ENCODE results near the gene TMEM121B.

The TMEM121B gene

DNA sequence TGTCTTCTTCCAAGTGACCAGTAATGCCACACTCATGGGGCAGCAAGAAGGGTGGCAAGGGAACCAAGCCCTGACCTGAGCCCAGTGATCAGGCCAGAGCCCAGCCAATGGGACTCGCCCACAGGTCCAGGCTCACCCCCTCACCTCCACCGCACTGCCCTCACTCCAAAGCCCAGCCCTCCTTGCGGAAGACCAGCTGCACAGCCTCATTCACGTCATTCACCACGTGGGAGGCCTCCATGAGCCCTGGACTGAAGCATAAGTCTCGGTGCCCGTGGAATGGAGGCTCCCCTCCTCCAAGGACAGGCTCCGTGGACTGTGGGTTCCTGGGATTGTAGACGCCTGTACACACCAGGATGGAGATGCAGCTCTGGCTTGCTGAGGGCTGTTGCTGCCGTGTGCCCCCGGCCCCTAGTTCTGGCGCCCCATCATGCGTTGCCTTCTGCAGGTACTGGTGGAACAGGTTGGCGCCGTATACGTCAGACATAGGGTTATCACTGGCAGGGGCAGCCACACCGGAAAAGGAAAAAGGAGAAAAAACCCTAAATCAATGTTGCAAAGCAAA is 16.8 kb upstream of the TMEM121B start:
- no peak for DNase-seq

DNA sequence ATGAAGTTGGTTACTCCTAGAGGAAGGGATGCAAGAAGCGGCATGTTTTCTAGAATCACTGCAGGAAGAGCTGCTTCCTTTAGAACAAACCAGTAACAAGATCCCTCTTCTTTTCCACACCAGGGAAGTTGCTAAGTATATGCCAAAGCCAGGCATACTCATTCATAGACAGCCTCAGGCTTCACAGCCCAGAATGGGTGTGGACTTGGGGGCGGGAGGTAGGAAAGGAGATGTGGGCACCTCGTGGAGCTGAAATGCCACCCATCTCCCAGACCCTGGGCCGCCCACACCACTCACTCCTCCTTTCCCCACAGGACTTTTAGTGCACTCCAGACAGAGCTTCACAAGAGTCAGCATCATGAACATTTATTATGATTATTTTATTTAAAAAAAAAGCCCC is 16.0 kb upstream of the TMEM121B start:
- DNase-seq, result no peak

DNA sequence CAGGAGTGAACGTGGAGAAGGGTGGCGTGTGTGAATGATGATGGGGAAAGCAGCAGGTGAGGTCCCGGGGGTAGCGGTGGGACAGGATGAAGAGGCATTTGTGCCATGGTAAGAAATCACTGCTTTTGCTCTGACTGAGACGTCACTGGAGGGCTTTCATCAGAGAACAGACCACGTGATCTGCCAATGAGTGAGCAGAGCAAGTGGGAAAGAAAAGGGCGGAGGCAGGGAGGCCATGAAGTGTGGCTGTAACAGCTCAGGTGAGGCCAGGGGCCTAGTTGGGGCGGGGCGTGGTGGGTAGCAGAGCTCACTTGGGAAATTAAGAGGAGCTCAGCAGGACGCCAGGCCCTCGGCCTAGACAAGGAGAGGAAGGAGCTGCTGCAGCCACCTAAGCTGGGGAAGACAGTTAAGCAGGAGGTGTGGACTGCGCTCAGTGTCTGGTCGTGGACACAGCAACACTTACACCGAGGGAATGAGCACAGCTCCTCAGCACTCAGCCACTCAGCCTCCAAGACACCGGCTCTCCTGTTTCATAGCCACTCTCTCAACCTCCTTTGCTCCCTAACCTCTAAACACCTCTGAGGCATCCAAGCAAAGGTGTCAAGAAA is 14.1 kb upstream of the TMEM121B start:
- no peak for DNase-seq

DNA sequence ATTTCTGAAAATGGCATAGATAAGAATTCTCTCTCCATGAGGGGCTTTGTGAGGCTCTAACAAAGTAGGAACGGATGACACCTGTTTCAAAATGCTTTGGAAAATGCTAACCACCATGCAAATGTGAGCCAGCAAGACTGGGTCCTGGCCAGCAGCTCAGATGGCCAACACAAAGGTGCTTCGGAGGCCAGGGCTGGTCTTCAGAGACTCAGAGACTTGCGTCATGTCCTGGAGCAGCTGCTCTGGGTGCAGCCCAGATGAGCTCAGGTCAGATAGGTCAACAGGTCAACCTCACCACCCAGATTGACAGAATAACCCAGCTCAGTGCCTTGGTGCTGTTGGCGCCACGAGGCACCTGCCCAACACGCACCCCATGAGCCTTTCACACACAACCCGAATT is 12.0 kb upstream of the TMEM121B start:
- DNase-seq, result no peak

DNA sequence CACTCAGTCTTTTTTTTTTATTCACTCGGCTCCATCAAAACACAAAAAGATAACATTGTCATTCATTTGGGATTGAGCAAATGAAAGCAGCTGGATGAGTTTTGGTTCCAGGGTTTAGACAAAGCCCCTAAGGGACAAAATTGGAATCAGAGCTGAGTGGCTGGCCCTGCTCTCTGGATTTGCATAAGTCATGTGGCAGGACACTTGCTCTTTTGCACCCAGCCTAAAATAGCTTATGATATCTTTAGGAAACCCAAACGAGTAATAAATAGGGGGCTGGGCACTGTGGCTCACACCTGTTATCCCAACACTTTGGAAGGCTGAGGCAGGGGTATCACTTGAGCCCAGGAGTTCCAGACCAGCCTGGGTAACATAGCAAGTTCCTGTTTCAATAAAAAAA is 11.0 kb upstream of the TMEM121B start:
- no peak for DNase-seq

DNA sequence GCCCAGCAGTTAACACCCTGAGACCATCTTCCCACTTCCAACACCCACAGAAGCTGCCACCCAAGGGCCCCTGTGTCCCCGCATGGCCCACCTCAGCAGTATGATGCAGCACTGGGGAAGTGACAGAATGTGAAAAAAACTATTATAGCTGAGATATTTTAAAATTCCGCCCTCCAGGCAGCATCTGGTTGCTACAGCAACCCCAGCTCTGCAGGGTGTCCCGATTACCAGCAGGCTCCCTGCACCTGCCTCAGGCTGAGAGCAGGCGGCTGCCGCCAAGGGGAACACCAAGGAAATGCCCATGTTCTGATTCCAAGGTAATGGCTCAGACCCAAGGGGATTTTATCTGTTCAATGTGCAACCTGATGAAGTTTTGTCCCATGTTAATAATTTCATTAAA is 10.5 kb upstream of the TMEM121B start:
- DNase-seq, result no peak

DNA sequence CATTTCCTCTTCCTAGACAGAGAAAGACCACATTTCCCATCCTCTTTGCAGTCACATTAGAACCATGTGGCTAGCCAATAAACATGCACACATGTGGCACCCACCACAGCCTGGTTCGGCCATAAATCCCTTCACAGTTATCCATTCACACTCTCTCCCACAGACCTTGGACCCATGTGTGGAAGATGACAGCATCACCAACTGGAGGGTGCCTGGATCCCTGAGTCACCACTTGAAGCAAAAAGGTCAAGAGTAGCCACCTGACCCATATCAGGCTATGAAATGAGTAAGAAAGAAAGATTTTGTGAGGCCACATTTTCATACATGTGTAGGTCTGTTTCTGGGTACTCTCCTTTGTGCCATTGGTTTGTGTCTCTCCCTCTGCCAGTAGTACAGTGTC is 9.0 kb upstream of the TMEM121B start:
- DNase-seq, result peak; percentile 4

DNA sequence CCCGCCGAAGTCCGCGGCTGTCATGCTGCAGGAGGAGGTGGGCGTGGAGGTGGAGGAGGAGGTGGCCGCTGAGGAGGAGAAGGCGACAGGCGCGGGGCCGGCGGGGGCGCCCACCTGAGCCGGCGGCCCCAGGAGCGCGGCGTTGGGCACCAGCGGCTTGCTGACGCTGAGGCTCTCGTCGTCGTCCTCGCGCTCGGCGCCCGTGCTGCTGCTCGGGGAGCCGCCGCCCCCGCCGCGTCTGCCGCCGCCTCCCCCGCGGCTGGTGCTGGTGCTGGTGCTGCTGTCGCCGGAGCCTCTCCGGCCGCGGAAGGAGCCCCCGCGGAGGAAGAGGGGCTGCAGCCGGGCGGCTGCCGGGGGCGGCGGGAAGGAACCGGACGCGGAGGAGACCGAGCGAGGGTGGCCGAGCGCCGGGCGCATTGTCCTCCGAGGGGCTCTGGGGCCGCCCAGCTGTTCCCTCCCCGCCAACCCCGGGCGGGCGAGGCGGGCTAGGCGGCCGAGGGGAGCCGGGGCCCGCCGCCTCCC is 388 bp downstream of the TMEM121B start:
- no peak for DNase-seq

DNA sequence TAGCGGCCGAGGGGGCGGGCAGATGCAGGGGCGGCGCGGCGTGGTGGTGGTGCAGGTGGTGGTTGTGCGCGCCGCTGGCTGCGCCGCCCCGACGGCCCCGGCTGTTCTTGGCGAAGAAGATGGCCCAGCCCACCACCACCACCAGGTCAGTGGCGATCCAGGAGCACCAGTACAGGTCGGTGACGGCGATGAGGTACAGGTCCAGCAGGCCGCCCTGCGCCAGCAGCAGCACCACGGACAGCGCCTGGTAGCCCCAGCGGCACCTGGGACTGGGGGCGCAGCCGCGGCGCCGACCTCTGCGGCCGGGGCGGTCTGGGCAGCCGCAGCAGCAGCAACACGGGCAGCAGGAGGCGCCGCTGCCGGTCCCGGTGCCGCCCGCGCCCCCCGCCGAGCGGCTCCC is 879 bp downstream of the TMEM121B start:
- DNase-seq, result peak; percentile 18

DNA sequence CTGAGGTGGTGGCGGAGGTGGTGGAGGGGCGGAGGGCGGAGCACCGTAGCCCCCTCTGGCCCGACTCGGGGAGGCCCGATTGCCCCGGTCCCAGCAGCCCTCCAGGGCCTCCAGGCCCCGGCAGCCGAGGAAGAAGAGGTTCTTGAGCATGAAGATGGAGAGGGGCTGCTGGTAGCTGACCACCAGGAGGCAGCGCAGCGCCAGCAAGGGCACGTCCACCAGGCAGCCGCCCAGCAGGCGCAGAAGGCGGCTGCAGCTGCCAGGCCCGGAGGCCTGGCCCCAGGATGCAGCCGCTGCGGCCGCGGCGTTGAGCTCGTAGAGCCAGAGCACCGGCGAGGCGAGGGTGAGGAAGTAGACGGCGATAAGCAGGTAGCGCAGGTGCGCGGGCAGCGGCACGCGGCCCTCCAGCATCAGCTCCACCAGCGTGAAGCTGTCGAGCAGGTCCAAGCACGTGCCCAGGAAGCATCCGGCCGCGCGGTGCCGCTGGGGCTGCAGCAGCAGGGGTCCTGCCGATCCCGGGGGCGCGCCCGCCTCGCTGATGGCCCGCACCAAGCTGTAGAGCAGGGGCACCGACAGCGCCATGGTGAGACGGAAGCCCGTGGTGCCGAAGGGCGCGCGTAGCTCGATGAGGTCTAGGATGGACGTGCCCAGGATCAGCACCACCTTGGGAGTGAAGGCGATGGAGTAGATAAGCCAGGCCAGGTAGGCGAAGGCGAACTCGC is 1.5 kb downstream of the TMEM121B start:
- no peak for DNase-seq

DNA sequence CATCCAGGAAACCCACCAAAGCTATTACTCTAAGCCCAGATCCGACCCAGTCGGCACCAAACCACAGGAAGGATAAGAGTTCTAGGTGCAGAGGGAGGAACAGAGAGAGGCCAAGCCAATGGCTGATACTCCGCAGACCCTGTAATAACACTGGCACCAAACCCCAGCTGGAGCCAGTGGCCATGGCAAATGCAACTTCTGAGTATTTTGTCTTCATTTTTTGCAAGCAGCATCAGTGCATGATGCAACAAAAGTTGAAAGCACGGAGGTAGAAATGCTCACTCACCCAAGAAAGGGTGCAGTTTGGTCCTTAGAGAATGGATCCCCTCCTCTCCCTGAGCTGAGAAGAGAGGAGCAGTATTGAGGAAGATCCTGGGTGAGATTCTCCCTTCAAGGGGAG is 2.8 kb downstream of the TMEM121B start:
- DNase-seq, result no peak

DNA sequence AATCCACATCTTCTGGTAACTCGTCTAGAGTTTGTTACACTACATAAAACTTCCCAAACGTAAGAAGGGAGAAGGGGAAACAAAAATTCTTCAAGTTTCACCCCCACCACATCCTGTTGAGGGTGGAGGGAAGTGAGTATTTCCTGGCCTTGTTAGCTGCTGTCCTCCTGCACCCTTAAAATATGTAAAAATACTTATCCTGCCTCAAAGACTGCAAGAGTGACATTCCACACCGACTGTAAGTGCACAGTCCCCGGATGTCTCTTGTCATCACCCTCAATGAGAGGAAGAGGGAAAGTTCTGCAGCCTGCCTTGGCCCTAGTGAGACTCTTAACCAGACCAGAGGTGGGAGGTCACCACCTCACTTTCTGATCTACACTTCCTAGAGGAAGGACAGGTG is 3.3 kb downstream of the TMEM121B start:
- DNase-seq, result no peak

DNA sequence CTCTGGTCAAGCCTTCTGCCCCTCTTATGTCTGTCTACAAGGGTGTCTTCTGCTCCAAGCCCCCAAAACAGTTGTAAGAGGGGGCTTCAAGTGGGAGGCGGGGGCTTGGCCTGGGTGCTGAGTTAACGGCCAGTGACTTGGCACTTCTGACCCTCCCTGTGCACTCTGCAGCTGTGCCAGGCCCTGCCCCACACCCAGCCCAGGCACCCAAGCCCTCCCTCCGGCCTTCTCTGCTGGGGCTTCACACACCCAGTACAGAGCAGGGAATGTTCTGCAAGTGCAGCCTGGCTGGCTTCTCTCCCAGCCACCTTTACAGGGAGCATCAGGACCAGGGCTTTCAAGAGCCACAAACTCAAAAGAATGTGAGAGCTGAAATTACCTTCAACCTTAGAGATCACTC is 3.8 kb downstream of the TMEM121B start:
- DNase-seq, result no peak

DNA sequence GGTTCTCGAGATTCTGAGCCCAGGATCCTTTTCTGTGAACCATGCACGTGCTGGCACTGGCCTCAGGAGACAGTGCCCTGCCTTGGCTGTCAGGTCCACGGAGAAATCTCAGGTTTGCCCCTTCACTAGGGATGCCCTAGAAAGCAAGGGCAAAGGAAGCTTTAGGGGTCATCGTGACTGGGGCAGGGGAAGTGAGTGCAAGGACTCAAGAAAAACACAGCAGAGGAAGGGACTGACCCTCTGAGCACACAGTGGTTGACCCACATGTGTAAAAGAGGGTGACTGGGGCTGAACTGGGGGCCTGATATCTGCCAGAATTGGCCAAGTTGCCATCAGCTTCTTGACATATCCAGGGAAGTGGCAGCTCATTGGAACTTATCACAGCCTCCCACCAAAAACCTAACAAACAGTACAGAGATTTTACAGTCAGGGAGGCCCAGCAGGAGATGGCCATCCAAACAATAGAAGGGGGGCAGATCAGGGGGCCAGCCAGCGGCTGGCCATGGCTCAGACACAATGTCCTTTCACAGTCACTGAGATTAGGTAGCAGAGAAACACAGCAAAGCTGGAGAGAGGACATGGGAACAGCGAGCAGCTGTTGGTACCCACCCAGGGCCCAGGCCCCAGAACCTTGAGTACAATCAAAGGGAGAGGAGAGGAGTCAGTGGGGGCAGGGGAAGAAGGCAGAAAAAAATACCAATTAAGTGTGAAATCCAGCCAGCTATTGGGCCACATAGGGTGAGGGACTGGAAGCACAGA is 4.4 kb downstream of the TMEM121B start:
- DNase-seq, result no peak

DNA sequence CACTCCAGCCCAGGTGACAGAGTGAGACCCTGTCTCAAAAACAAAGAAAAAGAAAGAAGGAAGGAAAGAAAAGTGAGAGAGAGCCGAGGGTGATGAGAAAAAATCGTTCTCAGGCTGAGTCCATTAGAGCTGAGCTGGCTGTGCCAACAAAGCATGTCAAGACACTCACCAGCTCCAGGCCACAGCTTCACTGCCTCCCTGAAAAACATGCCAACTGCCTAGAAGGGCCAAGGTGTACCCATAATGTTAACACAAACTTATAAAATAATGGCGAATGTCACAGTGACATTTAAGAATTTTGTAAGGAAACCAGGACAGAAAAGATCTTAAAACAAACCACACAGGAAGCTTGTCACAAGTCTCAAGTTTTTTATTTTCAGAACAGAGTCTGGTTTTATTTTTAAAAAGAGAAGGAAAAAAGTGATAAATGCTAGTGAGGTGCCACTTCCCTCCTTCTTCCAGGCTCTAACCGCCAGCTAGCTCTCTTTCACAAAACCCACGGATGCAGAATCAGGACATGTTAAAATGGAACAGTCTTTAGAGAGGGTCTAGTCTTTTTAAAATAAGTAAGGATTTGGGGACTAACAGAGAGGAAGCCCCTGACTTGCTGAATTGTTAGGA is 5.1 kb downstream of the TMEM121B start:
- DNase-seq, result no peak

DNA sequence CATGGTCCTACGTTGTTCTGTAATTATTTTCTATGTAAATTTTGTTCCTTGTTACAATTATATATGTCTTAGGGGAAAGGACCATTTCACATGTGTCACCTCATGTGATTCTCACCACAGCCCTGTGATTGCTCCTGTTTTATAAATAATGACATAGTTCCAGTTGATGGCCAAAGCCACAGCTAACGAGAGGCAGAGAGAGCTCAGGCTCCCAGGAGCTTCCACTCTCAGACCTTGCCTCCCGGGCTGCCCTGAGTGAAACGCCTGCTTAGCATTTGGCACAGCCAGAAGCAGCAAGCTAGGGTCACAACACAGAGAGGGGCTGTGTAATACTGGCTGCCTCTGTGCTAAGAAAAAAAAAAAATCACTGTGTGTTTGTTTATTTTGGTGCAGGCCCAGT is 5.9 kb downstream of the TMEM121B start:
- DNase-seq, result no peak

DNA sequence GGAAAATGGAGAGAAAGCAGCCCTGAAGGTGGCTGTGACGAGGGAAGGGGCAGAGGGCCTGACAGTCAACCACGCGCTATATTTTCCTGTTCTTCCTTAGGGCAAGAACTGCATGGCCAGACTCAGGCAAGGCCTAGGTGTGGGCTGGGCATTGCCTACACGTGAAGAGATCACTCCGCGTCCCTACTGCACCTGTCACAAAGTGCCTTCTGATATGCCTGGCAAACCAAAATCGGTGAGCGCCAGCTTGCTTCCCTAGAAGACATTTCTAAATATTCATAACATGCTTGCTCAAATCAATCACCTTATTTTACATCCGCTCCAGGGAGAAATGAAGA is 6.3 kb downstream of the TMEM121B start:
- DNase-seq, result no peak

DNA sequence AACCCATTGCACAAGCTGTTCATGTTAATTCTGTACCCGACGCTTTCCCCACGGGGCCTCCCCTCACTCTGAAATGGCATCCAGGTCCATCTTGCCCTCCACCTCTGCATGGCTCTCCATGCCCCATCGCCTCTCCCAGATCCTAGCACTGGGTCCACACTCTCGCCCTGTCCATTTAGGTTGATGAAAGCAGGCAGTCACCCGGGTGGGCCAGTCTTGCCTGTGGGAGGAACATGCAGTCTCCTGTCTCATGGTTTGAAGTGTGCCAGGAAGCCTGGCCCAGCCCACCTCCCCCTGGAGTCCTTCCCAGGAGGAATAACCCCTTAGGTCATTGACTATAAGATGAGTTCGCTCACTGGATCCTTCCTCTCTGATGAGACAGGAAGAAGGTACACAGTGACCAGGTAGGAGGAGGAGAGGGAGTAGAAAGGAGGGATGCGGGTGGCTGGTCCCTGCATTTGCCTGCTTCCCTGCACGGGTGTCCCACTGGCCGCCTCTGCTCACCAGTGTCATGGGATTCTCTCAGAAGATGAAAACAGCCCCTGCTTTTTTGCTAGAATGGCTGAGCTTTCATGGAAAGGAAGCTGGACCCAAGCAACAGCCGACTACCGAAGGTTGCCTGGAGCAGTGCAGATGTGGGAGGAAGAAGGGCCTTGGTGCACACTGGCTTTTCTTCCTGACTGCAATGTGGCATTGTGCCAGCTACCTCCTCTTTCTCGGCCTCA is 6.8 kb downstream of the TMEM121B start:
- DNase-seq, result no peak

DNA sequence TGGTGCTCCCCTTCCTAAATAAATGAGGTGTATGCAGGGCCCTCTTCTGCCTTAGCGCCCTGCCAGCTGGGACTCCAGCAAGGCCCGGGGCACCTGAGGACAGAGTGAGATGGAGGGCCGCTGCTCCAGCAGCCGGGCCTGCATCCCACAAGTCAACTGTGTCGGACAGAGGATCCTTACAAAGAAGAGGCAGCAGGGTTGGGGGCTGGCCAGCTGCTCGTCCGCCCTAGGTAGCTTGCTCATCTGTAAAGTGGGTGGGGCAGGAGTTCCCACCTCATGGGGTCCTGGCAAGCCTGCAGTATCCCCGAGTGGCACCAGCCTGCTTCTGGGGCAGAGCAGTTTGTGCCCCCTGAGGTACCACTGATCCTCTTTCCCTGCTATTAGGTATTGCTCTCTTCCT is 7.6 kb downstream of the TMEM121B start:
- DNase-seq, result no peak

DNA sequence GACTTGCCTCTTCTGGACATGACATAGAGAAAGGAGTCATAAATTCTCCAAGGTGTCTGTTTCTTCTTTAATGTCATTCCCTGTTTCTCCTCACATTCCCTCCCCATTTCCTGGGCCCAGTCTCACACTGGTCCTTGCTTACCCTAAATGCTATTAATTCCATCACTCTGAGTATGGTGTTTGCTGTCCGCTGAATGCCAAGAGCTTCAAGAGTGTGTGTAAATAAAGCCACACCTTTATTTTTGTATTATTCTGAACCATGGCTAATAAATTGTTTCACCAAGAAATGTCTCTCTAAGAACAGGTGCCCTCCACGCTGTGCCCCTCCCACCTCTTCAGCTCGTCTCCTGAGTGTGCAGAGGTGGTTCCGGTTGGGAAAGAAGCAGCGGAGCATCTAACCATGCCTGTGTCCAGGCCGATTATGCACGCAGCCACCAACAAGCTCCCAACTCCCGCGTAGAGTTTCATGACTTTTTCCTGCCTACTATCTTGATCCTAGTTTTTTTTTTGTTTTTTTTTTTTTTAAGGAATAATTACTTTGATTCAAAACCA is 8.6 kb downstream of the TMEM121B start:
- DNase-seq, result no peak

DNA sequence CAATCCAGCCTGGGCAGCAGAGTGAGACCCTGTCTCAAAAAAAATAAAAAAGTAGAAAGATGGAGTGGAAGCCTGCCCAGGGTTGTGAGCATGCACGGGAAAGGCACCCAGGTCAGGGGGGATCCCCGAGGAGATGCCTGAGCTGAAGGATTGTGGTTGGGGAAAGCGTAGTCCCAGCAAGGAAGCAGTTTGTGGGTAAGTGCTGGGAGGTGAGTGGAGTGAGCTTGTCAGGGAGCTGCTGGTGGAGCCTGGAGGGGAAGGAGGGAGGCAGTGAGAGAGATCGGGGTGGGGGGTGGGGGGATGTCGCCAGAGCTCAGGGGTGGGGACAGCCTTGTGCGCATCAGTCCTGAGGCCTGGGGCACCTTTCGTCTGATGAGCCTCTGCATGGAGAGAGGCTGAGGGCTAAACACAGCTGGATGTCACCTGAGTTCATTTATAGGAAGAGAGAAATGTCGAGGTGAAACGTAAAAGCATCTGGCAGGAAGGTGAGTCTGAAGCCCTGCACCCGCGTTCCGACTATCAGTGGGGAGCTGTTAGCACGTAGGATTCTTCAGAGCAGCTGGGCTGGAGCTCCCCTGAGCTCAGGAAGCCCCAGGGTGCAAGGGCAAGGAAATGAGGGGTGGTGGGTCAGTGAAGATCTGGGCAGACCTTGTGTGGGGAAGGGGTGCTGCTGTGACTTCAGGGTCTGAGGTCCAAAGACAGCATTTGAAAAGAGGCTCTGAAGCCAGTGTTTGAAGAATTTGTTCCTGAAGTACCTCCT is 10.2 kb downstream of the TMEM121B start:
- no peak for DNase-seq

Measured in fibroblast of skin of abdomen (primary cell).